Pancreas (tissue), 10 donors: ENCODE results near the gene PACS1. TPM values are rescaled to one million over a fixed set of nuclear protein-coding genes. Genes with fewer than 3 reads are reported as not detected.
A peak's percentile ranks its signal among the peaks of the same experiment; 100 is the strongest.

Experiments used
- ATAC-seq, 4 donors: fragments of 200-7000 bp; cut with Tn5 transposase; one replicate each; pipeline versions ENCODE4 v1.8.0 to v1.9.1; 2020; ENCODE audit warnings: mild to moderate bottlenecking in 4 of 4, moderate library complexity in 4 of 4
- DNase-seq, 6 donors: peaks; one replicate each; pipeline ENCODE4 v3.0.0-alpha.2; 2020
- FAIRE-seq: peaks from 2 replicates; lab custom pipeline; 2012; peaks lifted over from hg19 to GRCh38; lab: Jason Lieb, UNC
- H3K27ac ChIP-seq, 4 donors: fragments of 200-600 bp; sonication (generic); 1 replicate in 3 of 4; 2 replicates in 1 of 4; pipeline versions ENCODE4 v1.5.0 to v1.8.0; 2020
- H3K27me3 ChIP-seq, 4 donors: fragments of 200-600 bp; one replicate each; pipeline ENCODE4 v1.8.0; 2021
- H3K36me3 ChIP-seq, 3 donors: fragments of 200-600 bp; sonication (generic) in 1 of 3; one replicate each; pipeline versions ENCODE4 v1.5.0 to v1.8.0; 2020 to 2021
- H3K4me1 ChIP-seq, 3 donors: fragments of 200-600 bp; one replicate each; pipeline ENCODE4 v1.8.0; 2021
- H3K4me3 ChIP-seq, 4 donors: fragments of 200-600 bp; sonication (generic) in 2 of 4; one replicate each; pipeline versions ENCODE4 v1.5.0 to v1.8.0; 2020 to 2021
- H3K9me3 ChIP-seq, 4 donors: fragments of 200-600 bp; one replicate each; pipeline ENCODE4 v1.8.0; 2021
- WGBS, 2 donors: extraction: QIAGEN DNeasy Blood & Tissue Kit; methylation state at CpG; one replicate each; pipeline ENCODE4 v1.1.7; 2013; 5-methylcytosine and 5-hydroxymethylcytosine counted together
- intact Hi-C, 3 donors: fragments of 100-400 bp; cut with DNase I; formaldehyde crosslinking; loops; one replicate each; pipeline versions ENCODE4 v1.11.1 to v1.14.2; 2022
- polyA plus RNA-seq, 2 donors: library from polyadenylated mRNA; stranded (reverse); fragments of 200-250 nt; gene quantifications; one replicate each; pipeline ENCODE4 v1.2.3, GENCODE V29; 2013
- total RNA-seq, 6 donors: library from RNA; stranded (reverse); fragmentation: NEBNext Ultra II Directional in 4 of 6; extraction: Animal tissue kit (Norgen Biotek cat#: 25700) in 4 of 6; gene quantifications; one replicate each; pipeline versions ENCODE4 v1.2.1 to v1.2.4, GENCODE V29; 2021 to 2023
- TF ChIP-seq, protein P1 (sequence below), 4 donors: fragments of 200-600 bp; sonication (generic) in 3 of 4; IDR thresholded peaks; one replicate each; pipeline versions ENCODE4 v1.5.0 to v1.8.0; 2021; ENCODE audit warnings: antibody characterized with exemption in 4 of 4
- donor health status: healthy with polysubstance abuse.
- donor health status: DM: no; HTN: no; CAD: no; lungs with moderate emphysema.
- donor health status: DM: no; HTN: no; CAD: no.
- donor health status: control.
- donor health status: control.
- donor health status: Bipolar disorder and iron deficiency.
- donor health status: DM: yes; HTN: yes; CAD: no.
- donor health status: DM: no; HTN: no; CAD: no.
- donor health status: DM: no; HTN: no; CAD: no.
- donor health status: DM: yes; HTN: yes; CAD: no.

PACS1 gene
- total and polyA plus RNA-seq, 8 donors, result 16.9 to 61.0 (median 27.3) TPM

DNA sequence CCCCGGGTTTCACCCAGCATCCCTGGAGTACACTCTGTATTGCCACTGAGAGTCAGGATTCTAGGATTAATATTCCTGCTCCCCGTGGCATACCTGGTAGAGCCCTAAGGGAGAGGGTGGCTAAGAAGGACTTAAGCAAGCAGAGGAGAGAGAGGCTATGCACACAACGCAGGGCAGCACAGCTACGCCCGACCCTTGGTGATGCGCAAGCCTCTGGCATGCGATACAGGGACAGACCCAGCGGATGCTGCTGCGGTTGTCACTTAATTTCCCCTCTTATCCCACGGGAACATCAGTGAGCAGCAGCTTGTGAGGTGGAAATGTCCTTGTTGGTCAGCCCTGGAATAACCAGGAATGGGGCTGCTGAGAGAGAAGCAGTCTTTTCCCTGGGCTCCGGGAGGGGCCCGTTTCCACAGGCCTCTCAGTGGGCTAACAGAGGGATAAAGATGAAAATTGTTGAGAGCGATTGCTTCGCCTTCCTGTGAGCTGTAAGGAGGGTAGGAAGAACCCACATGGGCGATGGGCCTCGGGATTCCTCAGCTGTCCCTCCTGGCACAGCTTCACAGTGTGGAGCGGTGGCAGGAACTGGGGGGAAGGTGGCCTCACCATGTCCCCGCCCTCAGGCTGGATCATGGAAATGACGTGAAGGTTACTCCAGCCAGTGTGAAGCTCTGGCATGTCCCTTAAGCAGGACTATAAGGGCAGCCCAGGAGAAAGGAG lies 149.9 kb downstream of the PACS1 start:
- intact Hi-C loops, result loop anchor here in 1 of 3 donors (10.0 kb wide), 1 partner anchor 65 kb away; the partner anchor contains the start of gene YIF1A
- 93 to 94% methylated on average over 19 of the region's 19 CpGs for WGBS, 2 donors
- no peaks in the 10 kb centered on the region for H3K4me1 ChIP-seq
- no peak overlapping the region for H3K27ac ChIP-seq
- DNase-seq (peak in 1 of 6 donors; percentile 22), ATAC-seq (no peak), FAIRE-seq (no peak)
- H3K4me3 ChIP-seq, result no peak overlapping the region
- no peaks in the 10 kb centered on the region for H3K27me3 ChIP-seq
- TF ChIP-seq, protein P1, sequence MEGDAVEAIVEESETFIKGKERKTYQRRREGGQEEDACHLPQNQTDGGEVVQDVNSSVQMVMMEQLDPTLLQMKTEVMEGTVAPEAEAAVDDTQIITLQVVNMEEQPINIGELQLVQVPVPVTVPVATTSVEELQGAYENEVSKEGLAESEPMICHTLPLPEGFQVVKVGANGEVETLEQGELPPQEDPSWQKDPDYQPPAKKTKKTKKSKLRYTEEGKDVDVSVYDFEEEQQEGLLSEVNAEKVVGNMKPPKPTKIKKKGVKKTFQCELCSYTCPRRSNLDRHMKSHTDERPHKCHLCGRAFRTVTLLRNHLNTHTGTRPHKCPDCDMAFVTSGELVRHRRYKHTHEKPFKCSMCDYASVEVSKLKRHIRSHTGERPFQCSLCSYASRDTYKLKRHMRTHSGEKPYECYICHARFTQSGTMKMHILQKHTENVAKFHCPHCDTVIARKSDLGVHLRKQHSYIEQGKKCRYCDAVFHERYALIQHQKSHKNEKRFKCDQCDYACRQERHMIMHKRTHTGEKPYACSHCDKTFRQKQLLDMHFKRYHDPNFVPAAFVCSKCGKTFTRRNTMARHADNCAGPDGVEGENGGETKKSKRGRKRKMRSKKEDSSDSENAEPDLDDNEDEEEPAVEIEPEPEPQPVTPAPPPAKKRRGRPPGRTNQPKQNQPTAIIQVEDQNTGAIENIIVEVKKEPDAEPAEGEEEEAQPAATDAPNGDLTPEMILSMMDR (IDR thresholded peaks at IDR 0.05), result no peak
- peaks cover 0 to 17% (median 11%) of the 10 kb centered on the region in 3 donors for H3K36me3 ChIP-seq
- H3K9me3 ChIP-seq, result no peaks in the 10 kb centered on the region

GRCh38 chr11:66220566-66220935 lies 150.5 kb downstream of the PACS1 start:
- ATAC-seq, result no peak
- H3K27ac ChIP-seq, result no peak overlapping the region
- TF ChIP-seq, protein P1 (IDR thresholded peaks at IDR 0.05), result no peak
- H3K4me3 ChIP-seq, result no peak overlapping the region
- no peaks in the 10 kb centered on the region for H3K9me3 ChIP-seq
- no peaks in the 10 kb centered on the region for H3K4me1 ChIP-seq
- H3K27me3 ChIP-seq, result no peaks in the 10 kb centered on the region
- H3K36me3 ChIP-seq, result peaks cover 0 to 17% (median 11%) of the 10 kb centered on the region in 3 donors
- 92 to 93% methylated on average over 6 of the region's 6 CpGs for WGBS, 2 donors
- peak in 1 of 6 donors; percentile 28 for DNase-seq
- intact Hi-C loops, result loop anchor here in 1 of 3 donors (10.0 kb wide), 1 partner anchor 64 kb away; the partner anchor contains the start of gene YIF1A
- FAIRE-seq, result no peak

DNA sequence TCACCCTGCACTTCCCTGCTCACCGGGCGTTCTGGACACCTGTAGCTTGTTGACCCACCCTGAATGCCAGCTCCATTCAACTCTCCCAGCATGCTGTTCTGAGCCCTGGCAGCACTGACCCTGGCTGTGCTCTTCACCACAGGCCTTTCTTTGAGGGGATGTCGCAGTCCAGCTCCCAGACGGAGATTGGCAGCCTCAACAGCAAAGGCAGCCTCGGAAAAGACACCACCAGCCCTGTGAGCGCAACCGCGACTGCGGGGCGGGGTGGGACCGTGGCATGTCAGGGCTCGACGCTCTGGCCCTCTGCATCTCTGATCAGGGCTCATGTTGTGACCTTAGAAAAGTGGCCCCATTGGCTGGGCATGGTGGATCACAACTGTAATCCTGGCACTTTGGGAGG lies 150.9 kb downstream of the PACS1 start:
- ATAC-seq (no peak), DNase-seq (peak in 1 of 6 donors; percentile 44), FAIRE-seq (no peak)
- intact Hi-C loops, result loop anchor here in 1 of 3 donors (10.0 kb wide), 1 partner anchor 64 kb away; the partner anchor contains the start of gene YIF1A
- no peak overlapping the region for H3K27ac ChIP-seq
- H3K36me3 ChIP-seq, result peaks cover 0 to 15% (median 10%) of the 10 kb centered on the region in 3 donors
- H3K9me3 ChIP-seq, result no peaks in the 10 kb centered on the region
- 91 to 95% methylated on average over 13 of the region's 13 CpGs for WGBS, 2 donors
- TF ChIP-seq, protein P1 (IDR thresholded peaks at IDR 0.05), result no peak
- H3K27me3 ChIP-seq, result no peaks in the 10 kb centered on the region
- H3K4me3 ChIP-seq, result no peak overlapping the region
- H3K4me1 ChIP-seq, result no peaks in the 10 kb centered on the region

DNA sequence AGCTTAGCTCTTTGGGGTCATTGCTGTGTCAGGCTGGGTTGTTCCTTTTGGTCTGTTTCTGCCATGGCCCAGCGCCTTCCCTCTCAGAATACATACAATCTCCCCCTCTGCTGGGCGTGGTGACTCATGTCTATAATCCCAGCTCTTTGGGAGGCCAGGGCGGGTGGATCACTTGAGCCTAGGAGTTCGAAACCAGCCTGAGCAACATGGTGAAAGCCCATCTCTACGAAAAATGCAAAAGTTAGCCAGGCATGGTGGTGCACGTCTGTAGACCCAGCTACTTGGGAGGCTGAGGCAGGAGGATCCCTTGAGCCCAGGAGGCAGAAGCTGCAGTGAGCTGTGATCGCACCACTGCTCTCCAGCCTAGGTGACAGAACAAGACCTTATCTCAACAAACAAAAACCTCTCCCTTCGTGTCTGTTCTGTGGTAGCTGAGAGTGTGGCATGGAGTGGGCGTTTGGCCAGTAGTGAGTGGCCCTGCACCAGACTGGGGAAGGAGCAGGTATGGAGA lies 151.7 kb downstream of the PACS1 start:
- intact Hi-C loops, result loop anchor here in 1 of 3 donors (10.0 kb wide), 1 partner anchor 63 kb away; the partner anchor contains the start of gene YIF1A
- Histone ChIP-seq H3K9me3 (no peaks in the 10 kb centered on the region), H3K27me3 (no peaks in the 10 kb centered on the region), H3K4me3 (no peak overlapping the region), H3K4me1 (no peaks in the 10 kb centered on the region), H3K27ac (peak overlapping the region in 2 of 4 donors; percentile 51 to 70), H3K36me3 (peaks cover 0 to 7% (median 2%) of the 10 kb centered on the region in 3 donors)
- DNase-seq, result peak in 1 of 6 donors; percentile 49
- peak in 2 of 4 donors; percentile 2 to 7 for ATAC-seq
- 75 to 81% methylated on average over 9 of the region's 9 CpGs for WGBS, 2 donors
- TF ChIP-seq, protein P1 (IDR thresholded peaks at IDR 0.05), result no peak
- no peak for FAIRE-seq
